SK-N-SH (cell line): ENCODE data around the gene COL21A1.

Experiments used
- EZH2phosphoT487 ChIP-seq: fragments of 200-600 bp; sonication (generic); IDR thresholded peaks from 2 replicates; pipeline ENCODE4 v1.6.1; 2017; ENCODE audit warnings: low read depth, mixed run types, mild to moderate bottlenecking, antibody characterized with exemption, moderate library complexity, borderline replicate concordance
- JUND ChIP-seq: IDR thresholded peaks from 2 replicates; pipeline ENCODE4 v1.4.0; 2012
- POLR2AphosphoS5 ChIP-seq: IDR thresholded peaks from 2 replicates; pipeline ENCODE4 v1.6.1; 2012; ENCODE audit warnings: low read depth, low read length
- RAD21 ChIP-seq: IDR thresholded peaks from 2 replicates; pipeline ENCODE4 v1.6.1; 2012; ENCODE audit warnings: mild to moderate bottlenecking, low read length
- RXRA ChIP-seq: IDR thresholded peaks from 2 replicates; pipeline ENCODE4 v1.4.0; 2012; ENCODE audit warnings: low read depth, mild to moderate bottlenecking, borderline replicate concordance
- TAF1 ChIP-seq: IDR thresholded peaks from 2 replicates; pipeline ENCODE4 v1.6.1; 2012; ENCODE audit warnings: low read depth, mild to moderate bottlenecking, low read length, moderate library complexity, borderline replicate concordance
- TF ChIP-seq, protein P1 (sequence below): fragments of 200-600 bp; sonication (generic); IDR thresholded peaks from 2 replicates; pipeline ENCODE4 v1.6.1; 2017; ENCODE audit warnings: antibody characterized with exemption, mild to moderate bottlenecking, moderate library complexity
- TF ChIP-seq, protein P2 (sequence below): fragments of 150-350 bp; IDR thresholded peaks from 2 replicates; pipeline ENCODE4 v1.6.1; 2017; ENCODE audit warnings: antibody characterized with exemption, low read length, low read depth, borderline replicate concordance
- TF ChIP-seq, protein P3 (sequence below): IDR thresholded peaks from 2 replicates; pipeline ENCODE4 v1.4.0; 2012; ENCODE audit warnings: low read depth, borderline replicate concordance

DNA sequence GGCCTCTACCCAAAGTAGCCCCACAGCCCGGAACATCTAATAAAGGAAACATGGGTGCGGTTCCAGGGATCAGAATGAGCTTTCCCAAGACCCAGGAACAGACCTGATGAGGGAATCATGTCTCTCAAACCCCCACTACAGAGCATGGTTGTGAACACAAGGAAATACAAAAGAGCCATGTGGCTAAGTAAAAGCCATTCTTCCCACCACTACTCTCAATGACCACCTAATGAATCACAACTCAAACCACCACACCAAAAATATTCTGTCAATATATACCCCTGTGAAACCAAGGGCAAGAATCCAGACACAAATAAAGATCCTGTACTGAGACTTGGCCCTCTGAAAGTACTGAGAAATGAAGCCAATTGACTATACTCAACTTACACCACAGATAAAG is 20.9 kb upstream of the COL21A1 start:
- TF ChIP-seq EZH2phosphoT487 (no peak), TAF1 (no peak), RAD21 (no peak), JUND (no peak), POLR2AphosphoS5 (no peak), RXRA (no peak)
- TF ChIP-seq, protein P1, sequence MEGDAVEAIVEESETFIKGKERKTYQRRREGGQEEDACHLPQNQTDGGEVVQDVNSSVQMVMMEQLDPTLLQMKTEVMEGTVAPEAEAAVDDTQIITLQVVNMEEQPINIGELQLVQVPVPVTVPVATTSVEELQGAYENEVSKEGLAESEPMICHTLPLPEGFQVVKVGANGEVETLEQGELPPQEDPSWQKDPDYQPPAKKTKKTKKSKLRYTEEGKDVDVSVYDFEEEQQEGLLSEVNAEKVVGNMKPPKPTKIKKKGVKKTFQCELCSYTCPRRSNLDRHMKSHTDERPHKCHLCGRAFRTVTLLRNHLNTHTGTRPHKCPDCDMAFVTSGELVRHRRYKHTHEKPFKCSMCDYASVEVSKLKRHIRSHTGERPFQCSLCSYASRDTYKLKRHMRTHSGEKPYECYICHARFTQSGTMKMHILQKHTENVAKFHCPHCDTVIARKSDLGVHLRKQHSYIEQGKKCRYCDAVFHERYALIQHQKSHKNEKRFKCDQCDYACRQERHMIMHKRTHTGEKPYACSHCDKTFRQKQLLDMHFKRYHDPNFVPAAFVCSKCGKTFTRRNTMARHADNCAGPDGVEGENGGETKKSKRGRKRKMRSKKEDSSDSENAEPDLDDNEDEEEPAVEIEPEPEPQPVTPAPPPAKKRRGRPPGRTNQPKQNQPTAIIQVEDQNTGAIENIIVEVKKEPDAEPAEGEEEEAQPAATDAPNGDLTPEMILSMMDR, result no peak
- TF ChIP-seq, protein P2, sequence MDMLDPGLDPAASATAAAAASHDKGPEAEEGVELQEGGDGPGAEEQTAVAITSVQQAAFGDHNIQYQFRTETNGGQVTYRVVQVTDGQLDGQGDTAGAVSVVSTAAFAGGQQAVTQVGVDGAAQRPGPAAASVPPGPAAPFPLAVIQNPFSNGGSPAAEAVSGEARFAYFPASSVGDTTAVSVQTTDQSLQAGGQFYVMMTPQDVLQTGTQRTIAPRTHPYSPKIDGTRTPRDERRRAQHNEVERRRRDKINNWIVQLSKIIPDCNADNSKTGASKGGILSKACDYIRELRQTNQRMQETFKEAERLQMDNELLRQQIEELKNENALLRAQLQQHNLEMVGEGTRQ, result no peak
- TF ChIP-seq, protein P3, sequence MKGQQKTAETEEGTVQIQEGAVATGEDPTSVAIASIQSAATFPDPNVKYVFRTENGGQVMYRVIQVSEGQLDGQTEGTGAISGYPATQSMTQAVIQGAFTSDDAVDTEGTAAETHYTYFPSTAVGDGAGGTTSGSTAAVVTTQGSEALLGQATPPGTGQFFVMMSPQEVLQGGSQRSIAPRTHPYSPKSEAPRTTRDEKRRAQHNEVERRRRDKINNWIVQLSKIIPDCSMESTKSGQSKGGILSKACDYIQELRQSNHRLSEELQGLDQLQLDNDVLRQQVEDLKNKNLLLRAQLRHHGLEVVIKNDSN, result no peak
